ENCODE measurements around the gene TDRD15. TPM values are rescaled to one million over a fixed set of nuclear protein-coding genes. Genes with fewer than 3 reads are reported as not detected.
"Not testable (repeated sequence)": the region's sequence is repeated elsewhere in the genome, so short reads cannot be mapped to it uniquely, and the experiment has no call there.

TDRD15 gene
- total RNA-seq: not detected

DNA sequence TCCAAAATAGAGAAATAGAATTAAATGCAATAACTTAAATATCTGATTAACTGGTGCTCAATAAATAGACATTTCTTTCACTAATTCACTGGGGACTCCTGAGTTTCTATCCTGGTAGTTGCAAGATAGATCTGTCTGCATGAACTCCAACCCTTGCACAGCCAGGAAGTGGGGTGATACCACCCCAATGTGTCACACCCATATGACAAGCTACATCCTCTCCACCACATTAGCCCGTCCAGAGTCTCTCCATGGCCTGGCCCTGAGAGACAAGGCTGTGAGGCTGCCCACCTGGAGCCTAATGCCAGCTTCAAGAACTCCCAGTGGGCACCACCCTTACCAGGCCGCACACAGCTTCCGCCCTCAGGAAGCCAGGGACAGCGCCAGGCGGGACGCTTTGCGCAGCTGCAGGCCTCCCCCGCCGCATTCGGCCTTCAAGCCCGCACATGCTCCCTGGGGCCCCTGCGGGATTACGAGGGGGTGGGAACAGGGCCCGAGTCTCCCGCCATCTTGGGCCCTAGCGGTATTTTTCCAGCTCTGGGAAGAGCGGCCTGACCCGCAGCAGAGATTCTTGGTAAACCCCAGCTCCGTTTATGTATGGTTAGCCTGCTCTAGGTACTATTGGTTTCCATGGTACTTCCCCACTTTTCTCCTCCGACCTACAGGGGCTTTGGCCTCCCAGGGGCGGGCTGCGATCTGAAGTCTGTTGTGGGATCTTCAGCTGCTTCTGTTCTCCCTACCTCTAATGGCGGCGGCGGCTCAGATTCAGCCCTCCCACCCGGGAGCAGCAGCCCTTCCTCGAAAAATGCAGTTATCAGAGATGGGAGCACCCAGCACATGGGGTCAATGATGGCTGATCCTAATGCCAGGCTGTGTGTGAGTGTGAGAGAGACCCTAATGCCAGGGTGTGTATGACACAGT is at the start of gene TDRD15:
Gene TDRD15, plus strand, starts transcription at position 496 of the 921 bp plus-strand sequence. CDS start 13,500 bp downstream, outside the sequence.
- ChIA-PET CTCF (no interaction called here), POLR2A (no interaction called here)

- POLR2A ChIA-PET: no interaction called here
- CTCF ChIA-PET: no interaction called here
These were observed 45.5 kb upstream of the TDRD15 start for GRCh38 chr2:21078296-21078695.

GRCh38 chr2:21083482-21083881 is 40.3 kb upstream of the TDRD15 start:
- ChIA-PET POLR2A (no interaction called here), CTCF (no interaction called here)

GRCh38 chr2:21084401-21084800 is 39.4 kb upstream of the TDRD15 start:
- POLR2A ChIA-PET: no interaction called here
- CTCF ChIA-PET: no interaction called here

DNA sequence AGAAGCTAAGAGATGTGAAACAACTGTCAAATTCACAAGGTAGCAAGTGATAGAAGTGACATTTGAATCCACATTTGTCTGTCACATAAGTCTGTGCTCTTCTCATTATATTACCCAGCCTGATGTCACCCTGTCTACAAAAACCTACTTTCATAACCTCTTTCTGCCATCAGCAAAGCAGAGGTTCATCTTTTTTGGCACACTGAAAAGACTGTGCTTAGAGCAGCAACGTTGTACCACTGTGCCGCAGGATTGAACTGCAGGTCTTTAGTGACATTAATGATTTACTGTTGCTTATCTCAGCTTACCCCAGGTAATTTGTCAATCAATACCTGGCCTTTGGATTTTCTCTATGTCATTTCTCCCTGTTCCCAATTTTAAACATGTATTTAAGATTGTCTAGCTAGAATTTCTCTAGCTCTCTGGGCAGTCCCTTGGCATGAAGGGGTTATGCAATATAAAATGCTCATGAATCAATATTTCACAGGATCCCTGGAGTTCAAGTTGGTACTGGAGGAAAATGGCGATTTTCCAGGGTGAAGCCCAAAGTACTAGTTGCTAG is 31.4 kb upstream of the TDRD15 start:
- CTCF ChIA-PET: no interaction called here

GRCh38 chr2:21095178-21095577 is 28.6 kb upstream of the TDRD15 start:
- POLR2A ChIA-PET: no interaction called here
- CTCF ChIA-PET: no interaction called here

More for the DNA sequence above, 31.4 kb upstream of the TDRD15 start:
- POLR2A ChIA-PET: no interaction called here

DNA sequence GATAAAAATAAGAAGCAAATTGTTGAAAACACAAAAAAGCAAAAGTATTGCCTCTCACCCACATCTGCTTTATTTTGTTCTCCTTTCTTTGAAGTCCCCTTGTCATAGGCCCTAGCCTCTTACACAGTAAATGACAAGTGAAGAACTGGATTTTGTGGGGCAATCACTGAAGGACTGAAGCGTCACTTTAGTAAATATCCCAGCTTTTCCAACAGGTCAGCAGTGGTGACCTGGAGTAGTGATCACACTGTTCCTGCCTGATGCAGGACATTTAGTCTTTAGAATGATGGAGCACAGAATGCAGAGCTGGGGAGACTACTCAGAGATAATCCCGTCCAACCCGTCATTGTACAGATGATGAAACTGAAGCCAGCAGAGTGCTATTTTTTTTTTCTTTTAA is 28.1 kb upstream of the TDRD15 start:
- POLR2A ChIA-PET: no interaction called here
- CTCF ChIA-PET: no interaction called here

DNA sequence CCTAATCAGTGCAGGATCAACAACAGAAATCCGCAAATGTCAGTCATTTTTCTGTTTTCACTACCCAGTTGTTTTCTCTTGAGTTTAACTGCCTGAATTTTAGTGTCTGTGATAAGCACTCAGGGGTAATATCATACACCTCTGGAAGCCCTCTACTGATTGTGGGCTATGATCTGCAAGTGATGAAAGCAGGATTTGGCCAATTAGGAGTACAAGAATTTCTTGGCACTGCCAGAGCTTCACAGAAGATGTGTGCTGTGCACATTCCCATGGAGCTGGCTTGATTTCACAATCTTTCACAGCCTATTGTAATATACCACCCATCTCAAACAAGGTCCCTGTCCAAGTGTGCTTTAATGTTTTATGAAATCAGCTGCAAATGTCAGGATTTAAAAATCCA is 27.3 kb upstream of the TDRD15 start:
- ChIA-PET CTCF (no interaction called here), POLR2A (no interaction called here)

DNA sequence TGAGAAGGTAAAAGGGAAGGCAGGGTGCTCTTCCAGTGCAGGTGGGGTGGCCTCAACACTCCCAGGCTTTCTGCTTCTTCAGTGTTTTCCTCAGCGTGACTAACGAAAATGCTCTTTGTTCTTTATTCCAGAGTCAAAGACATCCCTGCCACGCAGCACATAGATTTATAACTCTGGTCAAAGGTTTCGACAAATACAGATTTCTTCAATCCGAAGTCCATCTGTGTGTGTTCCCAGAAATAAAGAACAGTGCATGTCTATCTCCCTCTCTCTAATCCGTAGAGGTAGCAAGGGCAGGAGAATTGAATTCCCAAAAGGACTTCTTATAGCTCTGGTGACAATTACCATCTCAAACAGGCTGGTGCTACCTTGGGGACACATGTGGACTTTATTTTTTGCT is 26.4 kb upstream of the TDRD15 start:
- CTCF ChIA-PET: no interaction called here
- POLR2A ChIA-PET: no interaction called here

DNA sequence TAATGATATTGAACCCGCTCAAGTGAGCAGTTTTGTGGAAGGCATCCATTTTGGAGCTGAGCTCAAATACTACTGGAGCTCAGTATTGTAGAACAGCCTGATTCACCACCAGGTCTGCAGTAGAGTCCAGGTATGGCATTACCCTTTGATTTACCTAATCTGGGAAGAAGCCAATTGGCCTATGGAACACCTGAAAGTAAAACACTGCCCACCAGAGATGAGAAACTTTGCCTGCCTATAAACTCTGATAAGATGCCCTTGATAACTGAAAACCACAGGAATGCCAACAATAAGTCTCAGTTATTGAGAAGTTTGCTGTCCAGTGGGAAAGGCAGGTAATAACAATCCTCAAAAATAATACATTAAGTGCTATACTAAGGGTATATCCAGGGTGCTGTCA is 25.5 kb upstream of the TDRD15 start:
- ChIA-PET CTCF (no interaction called here), POLR2A (no interaction called here)

GRCh38 chr2:21099281-21099907 is 24.4 kb upstream of the TDRD15 start:
- ChIA-PET POLR2A (no interaction called here), CTCF (no interaction called here)

DNA sequence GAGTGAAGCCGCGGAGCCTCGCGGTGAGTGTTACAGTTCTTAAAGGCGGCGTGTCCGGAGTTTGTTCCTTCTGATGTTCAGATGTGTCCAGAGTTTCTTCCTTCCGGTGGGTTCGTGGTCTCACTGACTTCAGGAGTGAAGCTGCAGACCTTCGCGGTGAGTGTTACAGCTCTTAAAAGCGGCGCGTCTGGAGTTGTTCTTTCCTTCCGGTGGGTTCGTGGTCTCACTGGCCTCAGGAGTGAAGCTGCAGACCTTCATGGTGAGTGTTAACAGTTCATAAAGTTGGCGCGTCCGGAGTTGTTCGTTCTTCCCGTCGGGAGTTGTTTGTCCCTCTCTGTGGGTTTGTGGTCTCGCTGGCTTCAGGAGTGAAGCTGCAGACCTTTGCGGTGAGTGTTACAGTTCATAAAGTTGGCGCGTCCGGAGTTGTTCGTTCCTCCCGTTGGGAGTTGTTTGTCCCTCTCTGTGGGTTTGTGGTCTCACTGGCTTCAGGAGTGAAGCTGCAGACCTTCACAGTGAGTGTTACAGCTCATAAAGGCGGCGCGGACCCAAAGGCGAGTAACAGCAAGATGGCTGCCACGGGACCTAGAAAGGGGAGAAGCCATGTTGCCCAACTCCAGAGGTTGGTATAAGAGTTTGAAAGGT is 22.1 kb upstream of the TDRD15 start:
- CTCF ChIA-PET, POLR2A ChIA-PET: not testable (repeated sequence)

- POLR2A ChIA-PET: no interaction called here
- CTCF ChIA-PET: no interaction called here
These were observed 21.4 kb upstream of the TDRD15 start for GRCh38 chr2:21102356-21102755.

- POLR2A ChIA-PET: no interaction called here
- CTCF ChIA-PET: no interaction called here
These were observed 20.4 kb upstream of the TDRD15 start for GRCh38 chr2:21103274-21103891.

DNA sequence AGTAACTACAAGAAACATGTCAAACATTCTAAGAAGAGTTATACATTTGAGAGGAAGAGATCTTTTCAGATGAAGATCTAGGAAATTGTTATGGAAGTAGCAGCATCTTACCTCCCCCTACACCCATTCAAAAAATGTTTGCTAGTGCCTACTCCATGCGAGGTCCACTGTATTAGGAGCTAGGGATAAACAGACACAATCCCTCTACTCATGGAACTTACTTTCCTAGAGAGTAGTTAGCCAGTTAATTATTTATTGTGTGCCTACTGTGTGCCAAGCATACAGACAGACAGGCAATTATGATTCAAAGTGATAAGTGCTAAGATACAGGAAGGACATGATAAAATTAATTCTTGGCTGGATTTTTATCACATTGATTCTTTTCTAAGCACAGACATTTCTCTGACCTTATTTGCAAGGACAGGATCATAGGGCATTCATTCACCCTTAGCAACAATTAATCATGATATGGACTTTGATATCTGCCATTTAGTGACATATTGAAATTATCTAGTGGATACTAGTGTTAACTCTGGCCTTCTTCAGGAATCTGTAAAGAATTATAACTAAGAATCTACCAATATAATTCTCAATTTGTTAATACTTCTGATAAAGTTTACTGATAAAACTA is 19.6 kb upstream of the TDRD15 start:
- ChIA-PET CTCF (no interaction called here), POLR2A (no interaction called here)

DNA sequence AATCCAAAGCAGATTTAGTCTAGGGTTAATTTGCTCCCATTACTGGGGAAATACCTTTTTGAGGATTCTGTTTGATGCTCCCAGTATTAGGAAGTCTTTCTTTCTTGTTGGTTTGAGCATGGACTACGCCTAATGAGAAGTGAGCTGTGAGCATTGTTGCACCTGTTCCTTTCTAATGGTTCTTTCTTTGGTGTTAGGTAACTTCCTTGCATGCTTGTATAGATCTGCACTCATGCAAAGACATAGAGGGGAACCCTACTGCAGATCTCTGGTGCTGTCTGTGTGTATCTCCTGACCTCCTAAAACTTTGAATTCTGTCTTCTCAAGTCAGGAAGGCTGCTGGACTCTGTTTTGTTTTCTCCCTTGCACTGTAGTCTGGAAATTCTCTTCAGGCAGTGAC is 12.8 kb upstream of the TDRD15 start:
- POLR2A ChIA-PET: no interaction called here
- CTCF ChIA-PET: no interaction called here

DNA sequence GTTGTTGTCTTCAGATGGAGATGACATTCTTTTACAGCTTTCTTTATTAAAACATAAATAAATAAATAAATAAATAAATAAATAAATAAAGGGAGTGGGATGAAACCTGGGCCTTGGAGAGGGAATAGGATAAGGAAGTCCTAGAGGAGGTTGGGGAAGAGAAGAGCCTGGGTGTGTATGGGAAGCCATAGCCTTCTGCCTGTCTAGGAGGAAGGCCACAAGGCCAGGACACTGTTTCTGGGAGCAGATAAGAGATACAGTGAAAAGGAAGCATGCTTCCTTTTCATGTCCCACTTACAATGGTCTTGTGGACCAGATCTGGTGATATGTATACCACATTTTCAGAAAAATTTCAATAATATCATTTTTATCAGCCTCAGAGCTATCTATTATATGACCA is 6.1 kb upstream of the TDRD15 start:
- POLR2A ChIA-PET: no interaction called here
- CTCF ChIA-PET: interaction anchor here (1.1 to 1.9 kb wide), 2 partner anchors 75 to 457 kb away, joined by 3 to 4 read pairs; no protein-coding TSS in a partner anchor

DNA sequence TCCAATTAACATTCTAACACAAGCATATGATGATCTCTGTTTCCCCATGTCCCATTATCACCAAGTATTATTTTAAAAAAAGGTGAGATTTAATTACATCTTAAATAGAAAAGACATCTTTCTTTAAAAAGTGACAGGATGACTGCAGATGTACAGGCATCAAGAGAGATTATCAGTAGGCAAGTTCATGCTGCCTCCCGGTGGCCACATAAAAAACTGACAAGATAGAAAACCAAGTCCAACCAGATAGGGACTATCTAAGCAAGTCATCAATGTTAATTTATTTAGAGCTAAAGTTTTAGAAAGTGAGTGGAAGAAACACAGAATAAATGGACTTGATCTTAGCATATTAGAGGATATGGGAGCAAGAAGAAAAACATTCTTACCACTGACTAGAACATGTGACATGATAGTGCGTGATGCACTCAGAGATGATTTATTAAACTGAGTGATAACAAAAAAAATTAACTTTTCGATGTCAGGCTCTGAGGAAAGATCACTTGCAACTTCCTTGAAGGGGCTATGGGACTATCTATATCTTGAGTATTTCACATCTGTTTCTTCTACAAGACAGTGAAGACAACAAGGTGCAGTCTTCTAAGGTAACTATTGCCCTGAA is 5.4 kb upstream of the TDRD15 start:
- CTCF ChIA-PET: interaction anchor here (1.1 to 1.9 kb wide), 2 partner anchors 76 to 457 kb away, joined by 3 to 4 read pairs; no protein-coding TSS in a partner anchor
- POLR2A ChIA-PET: no interaction called here

DNA sequence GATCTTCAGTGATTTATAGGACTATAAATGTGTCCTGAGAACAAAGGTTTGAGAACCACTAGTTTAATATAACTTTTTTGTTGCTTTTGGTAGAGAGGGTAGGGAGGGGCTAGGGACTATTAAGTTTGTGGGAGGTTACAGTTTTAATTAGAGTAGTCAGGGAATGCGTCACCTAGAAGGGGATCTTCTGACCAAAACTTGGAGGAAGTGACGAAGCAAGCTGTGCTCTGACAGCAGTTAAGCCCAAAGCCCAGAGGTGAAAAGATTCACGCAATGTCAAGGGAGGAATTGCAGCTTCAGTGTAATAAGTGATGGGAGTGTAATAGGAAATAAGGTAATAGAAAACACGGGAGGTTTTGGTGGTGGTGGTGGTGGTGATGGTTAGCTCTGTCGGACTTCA is 8.1 kb downstream of the TDRD15 start:
- POLR2A ChIA-PET: no interaction called here
- CTCF ChIA-PET: no interaction called here

DNA sequence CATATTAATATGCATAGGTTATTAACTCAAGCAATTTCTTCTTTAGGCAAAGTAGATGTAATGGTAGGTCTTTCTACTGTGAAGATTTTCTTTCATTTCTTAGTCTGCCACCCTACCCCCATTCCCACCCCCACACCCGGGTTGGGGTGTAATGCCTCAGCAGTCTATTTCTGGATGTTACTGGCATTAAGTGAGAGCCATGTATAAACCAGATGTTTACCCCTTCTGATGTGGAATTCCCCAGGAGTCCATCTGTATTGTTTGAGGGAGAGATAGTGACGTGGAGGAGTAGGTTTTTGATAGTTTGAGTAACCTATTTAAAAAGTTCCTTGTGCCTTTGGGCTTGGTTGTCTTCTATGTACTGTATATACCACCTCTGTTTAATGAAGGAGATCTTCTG is 11.8 kb downstream of the TDRD15 start:
- ChIA-PET POLR2A (no interaction called here), CTCF (no interaction called here)
